ENCODE measurements around the gene PKN3. TPM values are rescaled to one million over a fixed set of nuclear protein-coding genes. Genes with fewer than 3 reads are reported as not detected.

PKN3 gene
- total RNA-seq, 1 experiment from 2014 or later = 2.1 TPM

DNA sequence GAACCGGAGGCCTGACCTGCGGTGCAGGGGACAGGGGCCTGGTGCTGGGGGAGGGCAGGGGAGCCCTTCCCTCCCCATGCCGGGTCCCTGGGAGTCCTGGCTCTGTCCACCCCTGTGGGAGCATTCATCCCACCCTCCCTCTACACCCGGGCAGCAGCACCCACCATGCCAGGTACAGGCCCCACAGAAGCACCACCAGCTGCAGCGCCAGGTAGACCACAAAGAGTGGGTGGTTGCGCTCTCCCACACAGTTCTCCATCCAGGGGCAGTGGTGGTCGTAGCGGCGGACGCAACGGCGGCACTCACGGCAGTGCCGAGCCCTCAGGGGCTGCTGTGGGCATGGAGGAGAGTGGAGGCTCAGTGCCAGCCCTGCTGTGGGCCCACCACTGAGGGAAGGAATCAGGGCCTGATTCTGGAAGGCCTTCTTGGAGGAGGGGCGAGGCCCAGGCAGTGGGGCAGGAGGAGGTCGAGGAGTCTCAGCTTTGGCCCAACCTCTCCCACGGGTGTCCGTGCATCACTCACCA lies 19.2 kb downstream of the PKN3 start:
- H3K4me3 Mint-ChIP-seq (ENCODE audit: unreplicated experiment) = no peak overlapping the region
- Histone ChIP-seq H3K4me3 (ENCODE audit: low read depth, low read length) (no peak overlapping the region), H3K36me3 (ENCODE audit: control insufficient read depth, insufficient read depth, low read length) (no peaks in the 10 kb centered on the region), H3K9me3 (no peaks in the 10 kb centered on the region), H3K27me3 (replicated peaks; ENCODE audit: control insufficient read depth, insufficient read depth, low read length) (no peaks in the 10 kb centered on the region), H3K4me1 (peaks cover 8% of the 10 kb centered on the region; the same call in 1 of the 2 replicates)
- ChIA-PET POLR2A (no interaction called here), CTCF (no interaction called here)
- no peaks in the 10 kb centered on the region for H3K9me3 Mint-ChIP-seq (ENCODE audit: unreplicated experiment)
- H3K27ac Mint-ChIP-seq (ENCODE audit: unreplicated experiment) = peak overlapping the region; percentile 75
- peaks cover 33% of the 10 kb centered on the region for H3K36me3 Mint-ChIP-seq (ENCODE audit: insufficient read depth, unreplicated experiment)
- H3K4me1 Mint-ChIP-seq (ENCODE audit: low read depth, unreplicated experiment) = peaks cover 21% of the 10 kb centered on the region
- intact Hi-C loops (cut with micrococcal nuclease; ENCODE audit: unreplicated experiment) = no loop called here
- H3K27me3 Mint-ChIP-seq (ENCODE audit: insufficient read depth, unreplicated experiment) = no peaks in the 10 kb centered on the region
- TF ChIP-seq, protein P1, sequence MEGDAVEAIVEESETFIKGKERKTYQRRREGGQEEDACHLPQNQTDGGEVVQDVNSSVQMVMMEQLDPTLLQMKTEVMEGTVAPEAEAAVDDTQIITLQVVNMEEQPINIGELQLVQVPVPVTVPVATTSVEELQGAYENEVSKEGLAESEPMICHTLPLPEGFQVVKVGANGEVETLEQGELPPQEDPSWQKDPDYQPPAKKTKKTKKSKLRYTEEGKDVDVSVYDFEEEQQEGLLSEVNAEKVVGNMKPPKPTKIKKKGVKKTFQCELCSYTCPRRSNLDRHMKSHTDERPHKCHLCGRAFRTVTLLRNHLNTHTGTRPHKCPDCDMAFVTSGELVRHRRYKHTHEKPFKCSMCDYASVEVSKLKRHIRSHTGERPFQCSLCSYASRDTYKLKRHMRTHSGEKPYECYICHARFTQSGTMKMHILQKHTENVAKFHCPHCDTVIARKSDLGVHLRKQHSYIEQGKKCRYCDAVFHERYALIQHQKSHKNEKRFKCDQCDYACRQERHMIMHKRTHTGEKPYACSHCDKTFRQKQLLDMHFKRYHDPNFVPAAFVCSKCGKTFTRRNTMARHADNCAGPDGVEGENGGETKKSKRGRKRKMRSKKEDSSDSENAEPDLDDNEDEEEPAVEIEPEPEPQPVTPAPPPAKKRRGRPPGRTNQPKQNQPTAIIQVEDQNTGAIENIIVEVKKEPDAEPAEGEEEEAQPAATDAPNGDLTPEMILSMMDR (IDR thresholded peaks at IDR 0.05; ENCODE audit: insufficient read depth in 1 of 2, low read depth in 1 of 2, low read length in 1 of 2, severe bottlenecking in 1 of 2, unreplicated experiment in 1 of 2) = no peak
- DNase-seq = no peak
- BruUV-seq (replicated peaks) = no TSS peak

DNA sequence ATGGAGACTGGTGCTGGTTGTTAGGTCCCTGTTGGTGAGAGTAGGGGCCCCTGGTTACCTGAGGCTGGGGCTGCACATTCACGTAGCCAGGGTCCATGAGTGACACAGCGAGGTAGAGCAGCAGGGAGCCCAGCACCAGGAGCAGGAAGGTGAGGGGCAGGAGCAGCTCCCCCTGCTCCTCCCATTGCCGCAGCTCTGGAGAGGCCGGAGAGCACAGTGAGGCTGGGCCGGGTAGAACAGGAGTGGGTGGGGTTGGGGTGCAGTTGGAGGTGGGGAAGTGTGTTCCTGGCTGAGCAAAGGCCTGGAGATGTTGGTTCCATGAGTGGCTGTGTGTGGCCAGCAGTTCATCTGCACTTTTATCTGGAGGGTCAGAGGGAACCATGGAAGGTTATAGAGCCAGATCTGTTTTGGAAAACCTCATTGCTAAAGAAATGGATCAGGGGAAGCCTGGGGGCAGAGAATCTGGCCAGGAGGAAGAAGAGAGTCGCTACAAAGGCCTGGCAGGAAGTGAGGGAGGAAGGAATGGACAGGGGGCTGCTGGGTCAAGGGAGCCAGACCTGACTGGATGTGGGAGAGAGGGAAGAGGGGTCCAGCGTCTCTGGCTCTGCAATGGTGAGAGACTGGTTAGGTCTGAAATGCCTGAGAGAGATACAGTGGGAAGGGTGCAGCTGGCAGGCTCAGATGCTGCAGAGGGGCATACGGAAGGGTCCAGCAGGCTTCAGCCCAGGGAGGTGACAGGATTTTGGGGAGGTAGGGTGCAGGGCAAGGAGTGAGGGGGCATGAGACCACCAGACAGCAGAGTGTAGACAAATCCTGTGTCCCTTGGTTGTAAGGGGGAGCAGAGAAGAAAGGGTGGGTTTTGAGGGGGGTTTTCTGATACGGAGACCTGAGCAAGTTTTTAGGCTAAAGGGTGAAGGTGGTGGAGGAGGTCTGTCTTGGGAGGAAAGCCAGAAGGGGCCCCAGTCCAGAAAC lies 20.4 kb downstream of the PKN3 start:
- no peaks in the 10 kb centered on the region for H3K27me3 Mint-ChIP-seq (ENCODE audit: insufficient read depth, unreplicated experiment)
- H3K27ac Mint-ChIP-seq (ENCODE audit: unreplicated experiment) = peak overlapping the region; percentile 75
- ChIA-PET CTCF (interaction anchor here (0.7 kb wide), 1 partner anchor 87 kb away, joined by 3 read pairs; no protein-coding TSS in a partner anchor), POLR2A (no interaction called here)
- intact Hi-C loops (cut with micrococcal nuclease; ENCODE audit: unreplicated experiment) = no loop called here
- no TSS peak for BruUV-seq (replicated peaks)
- Histone ChIP-seq H3K4me1 (peaks cover 8% of the 10 kb centered on the region; the same call in 1 of the 2 replicates), H3K9me3 (no peaks in the 10 kb centered on the region), H3K27me3 (replicated peaks; ENCODE audit: control insufficient read depth, insufficient read depth, low read length) (no peaks in the 10 kb centered on the region), H3K4me3 (ENCODE audit: low read depth, low read length) (peak overlapping the region; percentile 81), H3K36me3 (ENCODE audit: control insufficient read depth, insufficient read depth, low read length) (no peaks in the 10 kb centered on the region)
- H3K9me3 Mint-ChIP-seq (ENCODE audit: unreplicated experiment) = no peaks in the 10 kb centered on the region
- peak overlapping the region; percentile 95 for H3K4me3 Mint-ChIP-seq (ENCODE audit: unreplicated experiment)
- TF ChIP-seq, protein P1 (IDR thresholded peaks at IDR 0.05; ENCODE audit: insufficient read depth in 1 of 2, low read depth in 1 of 2, low read length in 1 of 2, severe bottlenecking in 1 of 2, unreplicated experiment in 1 of 2) = no peak
- peaks cover 21% of the 10 kb centered on the region for H3K4me1 Mint-ChIP-seq (ENCODE audit: low read depth, unreplicated experiment)
- DNase-seq = no peak
- peaks cover 29% of the 10 kb centered on the region for H3K36me3 Mint-ChIP-seq (ENCODE audit: insufficient read depth, unreplicated experiment)

DNA sequence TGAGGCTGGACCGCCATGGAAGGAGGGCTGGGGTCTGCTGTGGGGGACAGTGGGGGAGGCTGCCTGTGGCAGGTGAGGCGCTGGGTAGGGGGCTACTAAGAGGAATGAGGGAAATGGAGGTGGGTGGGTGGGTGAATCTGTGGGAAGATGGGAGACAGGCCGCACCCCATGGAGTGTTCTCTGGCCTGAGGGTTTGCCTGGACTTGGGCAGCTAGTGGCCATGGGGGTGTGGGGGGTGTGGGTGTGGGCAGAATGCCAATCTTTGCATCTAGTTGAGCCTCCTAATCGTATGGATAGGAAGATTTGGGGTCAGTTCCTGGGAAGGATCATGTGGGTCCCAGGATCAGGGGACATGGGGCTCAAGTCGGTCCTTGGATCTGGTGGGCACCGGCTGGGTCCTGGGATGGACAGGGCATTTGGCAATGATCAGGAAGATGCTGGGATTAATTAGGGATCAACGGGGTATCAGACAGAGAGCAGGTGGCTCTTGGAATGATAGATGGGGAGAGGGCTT lies 21.1 kb downstream of the PKN3 start:
- H3K36me3 ChIP-seq (ENCODE audit: control insufficient read depth, insufficient read depth, low read length) = no peaks in the 10 kb centered on the region
- Mint-ChIP-seq H3K36me3 (ENCODE audit: insufficient read depth, unreplicated experiment) (peaks cover 29% of the 10 kb centered on the region), H3K27ac (ENCODE audit: unreplicated experiment) (peak overlapping the region; percentile 75), H3K27me3 (ENCODE audit: insufficient read depth, unreplicated experiment) (no peaks in the 10 kb centered on the region), H3K4me3 (ENCODE audit: unreplicated experiment) (peak overlapping the region; percentile 95), H3K4me1 (ENCODE audit: low read depth, unreplicated experiment) (peaks cover 15% of the 10 kb centered on the region), H3K9me3 (ENCODE audit: unreplicated experiment) (no peaks in the 10 kb centered on the region)
- TF ChIP-seq, protein P1 (IDR thresholded peaks at IDR 0.05; ENCODE audit: insufficient read depth in 1 of 2, low read depth in 1 of 2, low read length in 1 of 2, severe bottlenecking in 1 of 2, unreplicated experiment in 1 of 2) = no peak
- H3K27me3 ChIP-seq (replicated peaks; ENCODE audit: control insufficient read depth, insufficient read depth, low read length) = no peaks in the 10 kb centered on the region
- ChIA-PET CTCF (interaction anchor here (1.2 to 1.7 kb wide), 4 partner anchors 10 to 95 kb away, joined by 4 to 12 read pairs (median 9); partner anchors contain the start of genes ENDOG and PKN3), POLR2A (interaction anchor here (0.6 to 1.4 kb wide), 6 partner anchors 34 to 305 kb away, joined by 3 to 7 read pairs (median 5); partner anchors contain the start of gene SET)
- DNase-seq = no peak
- H3K4me3 ChIP-seq (ENCODE audit: low read depth, low read length) = peak overlapping the region; percentile 81
- intact Hi-C loops (cut with micrococcal nuclease; ENCODE audit: unreplicated experiment) = no loop called here
- no peaks in the 10 kb centered on the region for H3K9me3 ChIP-seq
- peaks cover 3% of the 10 kb centered on the region; the same call in 1 of the 2 replicates for H3K4me1 ChIP-seq
- TSS peak; percentile 55 for BruUV-seq (replicated peaks)

Measured in Caco-2 (cell line).